Measurements from ENCODE around the gene AIF1.

The AIF1 gene

DNA sequence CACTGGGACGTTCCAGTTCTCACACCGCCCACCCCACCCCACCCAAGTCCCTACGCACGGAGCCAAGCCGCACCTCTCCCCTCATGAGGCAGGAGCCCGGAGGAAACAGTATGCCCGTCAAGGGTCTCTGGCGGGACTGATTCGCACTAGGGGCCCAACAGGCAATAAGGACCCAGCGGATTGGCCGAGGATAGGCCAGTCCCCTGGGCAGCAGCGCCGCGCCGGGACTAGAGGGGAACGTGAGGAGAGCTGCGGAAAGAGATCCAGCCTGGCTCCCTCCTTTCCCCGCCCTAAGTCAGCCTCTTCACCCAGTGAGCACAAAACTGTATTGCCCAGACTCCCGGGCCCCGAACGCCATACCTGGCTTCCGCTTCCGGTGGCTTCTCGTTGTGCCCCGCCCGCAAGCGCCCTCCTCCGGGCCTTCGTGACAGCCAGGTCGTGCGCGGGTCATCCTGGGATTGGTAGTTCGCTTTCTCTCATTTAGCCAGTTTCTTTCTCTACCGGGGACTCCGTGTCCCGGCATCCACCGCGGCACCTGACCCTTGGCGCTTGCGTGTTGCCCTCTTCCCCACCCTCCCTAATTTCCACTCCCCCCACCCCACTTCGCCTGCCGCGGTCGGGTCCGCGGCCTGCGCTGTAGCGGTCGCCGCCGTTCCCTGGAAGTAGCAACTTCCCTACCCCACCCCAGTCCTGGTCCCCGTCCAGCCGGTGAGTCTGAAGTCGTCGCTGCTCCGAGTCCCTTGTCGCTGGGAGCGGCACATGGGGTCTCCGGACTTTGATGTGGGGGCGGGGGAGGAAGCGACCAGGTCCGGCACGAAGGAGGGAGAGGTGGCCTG lies 50.7 kb downstream of the AIF1 start, which contains the start of gene CSNK2B:
Gene CSNK2B (plus strand): TSS at position 580 of the 836 bp plus-strand sequence. CDS start 752 bp downstream, outside the sequence.
- peak; percentile 97 for DNase-seq

DNA sequence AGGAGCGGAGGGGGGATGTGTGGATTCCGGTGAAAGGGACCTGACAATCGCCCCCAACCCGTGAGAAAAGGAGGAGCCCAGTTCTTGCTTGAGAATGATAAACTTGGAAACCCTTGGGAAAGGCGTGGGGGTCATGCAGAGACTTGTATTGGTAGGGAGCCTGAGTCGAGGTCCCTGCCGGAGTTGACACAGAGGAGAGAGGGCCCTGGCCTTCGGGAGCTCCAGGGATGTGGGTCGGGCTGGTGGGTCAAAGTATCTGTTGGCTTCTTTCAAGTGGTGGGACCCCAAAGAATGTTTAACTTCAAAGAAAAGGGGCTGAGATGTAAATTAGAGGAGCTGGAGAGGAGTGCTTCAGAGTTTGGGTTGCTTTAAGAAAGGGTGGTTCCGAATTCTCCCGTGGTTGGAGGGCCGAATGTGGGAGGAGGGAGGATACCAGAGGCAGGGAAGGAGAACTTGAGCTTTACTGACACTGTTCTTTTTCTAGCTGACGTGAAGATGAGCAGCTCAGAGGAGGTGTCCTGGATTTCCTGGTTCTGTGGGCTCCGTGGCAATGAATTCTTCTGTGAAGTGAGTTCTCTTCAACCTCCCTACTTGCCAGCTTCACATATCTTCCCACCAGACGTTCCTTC lies 51.4 kb downstream of the AIF1 start:
- DNase-seq, result no peak
